Measurements from ENCODE around the gene STC2.

STC2 gene

GRCh38 chr5:173312821-173313220 is 15.4 kb downstream of the STC2 start:
- no peak for DNase-seq (ENCODE audit: low read depth, low spot score)

- DNase-seq (ENCODE audit: low read depth, low spot score), result no peak
These were observed 16.2 kb downstream of the STC2 start for GRCh38 chr5:173311818-173312585.

GRCh38 chr5:173310861-173311785 is 17.1 kb downstream of the STC2 start:
- DNase-seq (ENCODE audit: low read depth, low spot score), result no peak

- DNase-seq (ENCODE audit: low read depth, low spot score), result no peak
These were observed 17.9 kb downstream of the STC2 start for GRCh38 chr5:173310218-173310769.

- DNase-seq (ENCODE audit: low read depth, low spot score), result no peak
These were observed 18.5 kb downstream of the STC2 start for GRCh38 chr5:173309731-173310130.

GRCh38 chr5:173308226-173308625 is 20.0 kb downstream of the STC2 start:
- no peak for DNase-seq (ENCODE audit: low read depth, low spot score)

- DNase-seq (ENCODE audit: low read depth, low spot score), result no peak
These were observed 20.5 kb downstream of the STC2 start for GRCh38 chr5:173307695-173308094.

- DNase-seq (ENCODE audit: low read depth, low spot score), result no peak
These were observed 21.5 kb downstream of the STC2 start for GRCh38 chr5:173306695-173307094.

GRCh38 chr5:173304591-173304988 is 23.6 kb downstream of the STC2 start:
- no peak for DNase-seq (ENCODE audit: low read depth, low spot score)

GRCh38 chr5:173303878-173304590 is 24.2 kb downstream of the STC2 start:
- DNase-seq (ENCODE audit: low read depth, low spot score), result no peak

- no peak for DNase-seq (ENCODE audit: low read depth, low spot score)
These were observed 25.6 kb downstream of the STC2 start for GRCh38 chr5:173302546-173303155.

- no peak for DNase-seq (ENCODE audit: low read depth, low spot score)
These were observed 26.3 kb downstream of the STC2 start for GRCh38 chr5:173301695-173302545.

GRCh38 chr5:173300389-173301047 is 27.7 kb downstream of the STC2 start:
- DNase-seq (ENCODE audit: low read depth, low spot score), result no peak

- no peak for DNase-seq (ENCODE audit: low read depth, low spot score)
These were observed 28.4 kb downstream of the STC2 start for GRCh38 chr5:173299820-173300219.

- DNase-seq (ENCODE audit: low read depth, low spot score), result no peak
These were observed 29.8 kb downstream of the STC2 start for GRCh38 chr5:173298213-173298926.

- DNase-seq (ENCODE audit: low read depth, low spot score), result no peak
These were observed 30.4 kb downstream of the STC2 start for GRCh38 chr5:173297813-173298212.

- DNase-seq (ENCODE audit: low read depth, low spot score), result no peak
These were observed 31.2 kb downstream of the STC2 start for GRCh38 chr5:173296737-173297676.

- DNase-seq (ENCODE audit: low read depth, low spot score), result no peak
These were observed 32.4 kb downstream of the STC2 start for GRCh38 chr5:173295796-173296195.
